ENCODE measurements around the gene BAHCC1.

The BAHCC1 gene

GRCh38 chr17:81367171-81367570 lies 28.1 kb upstream of the BAHCC1 start:
- no peak for DNase-seq

GRCh38 chr17:81368161-81369022 lies 26.9 kb upstream of the BAHCC1 start:
- no peak for DNase-seq

- DNase-seq: no peak
Measured at GRCh38 chr17:81370294-81370693, 25.0 kb upstream of the BAHCC1 start.

- DNase-seq: no peak
Measured at GRCh38 chr17:81371910-81372760, 23.1 kb upstream of the BAHCC1 start.

- no peak for DNase-seq
Measured at GRCh38 chr17:81373536-81374160, 21.6 kb upstream of the BAHCC1 start.

- DNase-seq: no peak
Measured at GRCh38 chr17:81374890-81375289, 20.4 kb upstream of the BAHCC1 start.

GRCh38 chr17:81376946-81377714 lies 18.1 kb upstream of the BAHCC1 start:
- no peak for DNase-seq

- no peak for DNase-seq
Measured at GRCh38 chr17:81378941-81379511, 16.2 kb upstream of the BAHCC1 start.

GRCh38 chr17:81379523-81379942 lies 15.7 kb upstream of the BAHCC1 start:
- DNase-seq: no peak

GRCh38 chr17:81380131-81380530 lies 15.1 kb upstream of the BAHCC1 start:
- DNase-seq: no peak

GRCh38 chr17:81380666-81381518 lies 14.4 kb upstream of the BAHCC1 start:
- no peak for DNase-seq

GRCh38 chr17:81381632-81382577 lies 13.4 kb upstream of the BAHCC1 start:
- DNase-seq: no peak

GRCh38 chr17:81382851-81383250 lies 12.4 kb upstream of the BAHCC1 start:
- DNase-seq: no peak

- no peak for DNase-seq
Measured at GRCh38 chr17:81383504-81384421, 11.5 kb upstream of the BAHCC1 start.

GRCh38 chr17:81384929-81385319 lies 10.3 kb upstream of the BAHCC1 start:
- DNase-seq: no peak

GRCh38 chr17:81385320-81386111 lies 9.7 kb upstream of the BAHCC1 start:
- DNase-seq: no peak

GRCh38 chr17:81386141-81386645 lies 9.1 kb upstream of the BAHCC1 start:
- no peak for DNase-seq

- no peak for DNase-seq
Measured at GRCh38 chr17:81386646-81387099, 8.6 kb upstream of the BAHCC1 start.

Data from T-helper 2 cell (primary cell).